ENCODE data around the gene YIF1A.
A peak's percentile ranks its signal among the peaks of the same experiment; 100 is the strongest.

- TF ChIP-seq CTCF (IDR thresholded peaks at IDR 0.05 in 2 of 3, conservative IDR thresholded peaks at IDR 0.05 in 1 of 3; ENCODE audit: borderline replicate concordance in 1 of 3, insufficient read depth in 1 of 3, low read depth in 2 of 3, low read length in 2 of 3) (no peak), YY1 (IDR thresholded peaks at IDR 0.05; ENCODE audit: extremely low read depth, insufficient replicate concordance, low read depth, low read length) (no peak), EZH2phosphoT487 (IDR thresholded peaks at IDR 0.05; ENCODE audit: borderline replicate concordance) (no peak), POLR2A (IDR thresholded peaks at IDR 0.05; ENCODE audit: borderline replicate concordance, extremely low read depth, insufficient read depth, insufficient read length) (no peak), REST (IDR thresholded peaks at IDR 0.05; ENCODE audit: low read depth) (no peak), POLR2AphosphoS5 (IDR thresholded peaks at IDR 0.05; ENCODE audit: low read depth, low read length) (no peak), ZFX (IDR thresholded peaks at IDR 0.05) (peak; percentile 70; the same call in 1 of the 2 replicates), ZNF274 (IDR thresholded peaks at IDR 0.05; ENCODE audit: low read depth, low read length) (no peak), JUND (IDR thresholded peaks at IDR 0.05) (no peak)
Measured at GRCh38 chr11:66335531-66336233, 46.7 kb upstream of the YIF1A start.

Measured in HCT116 (cell line).